ENCODE measurements around the gene SEC24D.

DNA sequence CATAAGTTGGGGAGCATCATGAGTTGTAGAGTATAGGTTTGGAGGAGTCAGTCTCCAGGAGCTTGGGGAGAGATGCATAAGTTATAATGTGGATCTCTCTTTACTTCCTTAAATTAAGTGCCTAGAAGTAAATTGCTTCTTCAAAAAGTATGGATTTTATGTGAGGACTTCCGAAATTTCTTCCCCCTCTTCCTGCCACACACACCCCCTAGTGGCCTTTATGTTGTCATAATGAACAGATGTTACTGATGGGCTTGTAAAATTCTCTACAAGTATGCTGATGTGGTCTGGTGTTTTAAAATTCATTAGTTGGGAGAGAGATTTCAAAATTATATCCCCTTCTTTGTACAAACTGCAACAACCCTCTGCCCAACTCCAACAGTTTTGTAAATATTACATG, 153.0 kb downstream of the SEC24D start:
- TF ChIP-seq POLR2A (IDR thresholded peaks at IDR 0.05; ENCODE audit: low read depth, low read length) (no peak), TAF1 (IDR thresholded peaks at IDR 0.05; ENCODE audit: borderline replicate concordance, low read depth, low read length) (no peak), POLR2AphosphoS5 (IDR thresholded peaks at IDR 0.05; ENCODE audit: low read depth, low read length) (no peak)

Measured in GM12892 (cell line).